ENCODE measurements around the gene KCTD14. TPM values are rescaled to one million over a fixed set of nuclear protein-coding genes. Genes with fewer than 3 reads are reported as not detected.
A peak's percentile ranks its signal among the peaks of the same experiment; 100 is the strongest.

The KCTD14 gene
- total RNA-seq, 1 experiment from 2014 or later, result 12.6 TPM

- no peak overlapping the region for H3K27ac Mint-ChIP-seq
- POLR2A ChIA-PET, result no interaction called here
- CTCF ChIA-PET, result interaction anchor here (0.9 to 8.3 kb wide), 2 partner anchors 10 to 40 kb away, joined by 4 to 46 read pairs; partner anchors contain the start of gene INTS4
- no peaks in the 10 kb centered on the region for H3K36me3 Mint-ChIP-seq
- DNase-seq (ENCODE audit: low spot score), result no peak
- H3K4me1 Mint-ChIP-seq, result peaks cover 6% of the 10 kb centered on the region; the same call in 1 of the 2 replicates
- peak; percentile 62 for ATAC-seq
- no peaks in the 10 kb centered on the region for H3K27me3 Mint-ChIP-seq (ENCODE audit: low read depth)
- H3K9me3 Mint-ChIP-seq, result no peaks in the 10 kb centered on the region
- no peak overlapping the region for H3K4me3 Mint-ChIP-seq
- TF ChIP-seq KAT7 (CRISPR knock-in tag; IDR thresholded peaks at IDR 0.05; ENCODE audit: borderline replicate concordance) (no peak), FOXP1 (CRISPR knock-in tag; IDR thresholded peaks at IDR 0.05; ENCODE audit: borderline replicate concordance) (no peak), SP1 (CRISPR knock-in tag; conservative IDR thresholded peaks at IDR 0.05) (no peak), CTCF (IDR thresholded peaks at IDR 0.05) (no peak), ZNF232 (CRISPR knock-in tag; IDR thresholded peaks at IDR 0.05) (no peak), GTF2I (CRISPR knock-in tag; conservative IDR thresholded peaks at IDR 0.05) (no peak), ATF1 (CRISPR knock-in tag; IDR thresholded peaks at IDR 0.05) (no peak), ZBTB21 (CRISPR knock-in tag; IDR thresholded peaks at IDR 0.05; ENCODE audit: borderline replicate concordance) (no peak), E2F1 (CRISPR knock-in tag; IDR thresholded peaks at IDR 0.05) (no peak), CBFB (CRISPR knock-in tag; IDR thresholded peaks at IDR 0.05; ENCODE audit: low read depth) (no peak), ZBTB43 (CRISPR knock-in tag; IDR thresholded peaks at IDR 0.05) (no peak), MXD4 (CRISPR knock-in tag; IDR thresholded peaks at IDR 0.05; ENCODE audit: borderline replicate concordance) (no peak), NR1H2 (CRISPR knock-in tag; IDR thresholded peaks at IDR 0.05) (no peak), ATF6 (CRISPR knock-in tag; IDR thresholded peaks at IDR 0.05) (no peak), ZNF121 (CRISPR knock-in tag; IDR thresholded peaks at IDR 0.05) (no peak), FOXP4 (CRISPR knock-in tag; IDR thresholded peaks at IDR 0.05) (no peak), ATF2 (CRISPR knock-in tag; IDR thresholded peaks at IDR 0.05; ENCODE audit: borderline replicate concordance, low read depth) (no peak), TCF7 (CRISPR knock-in tag; IDR thresholded peaks at IDR 0.05; ENCODE audit: low read depth) (no peak), PRRX2 (CRISPR knock-in tag; IDR thresholded peaks at IDR 0.05) (no peak)
Measured at GRCh38 chr11:78034623-78035022, 11.5 kb upstream of the KCTD14 start.

All from WTC11 (cell line).